ENCODE results near the gene TMEM141. TPM values are rescaled to one million over a fixed set of nuclear protein-coding genes. Genes with fewer than 3 reads are reported as not detected.
"Not testable (repeated sequence)": the region's sequence is repeated elsewhere in the genome, so short reads cannot be mapped to it uniquely, and the experiment has no call there.

Gene TMEM141
- total and polyA plus RNA-seq, 5 donors: 73.6 to 158 (median 102) TPM

DNA sequence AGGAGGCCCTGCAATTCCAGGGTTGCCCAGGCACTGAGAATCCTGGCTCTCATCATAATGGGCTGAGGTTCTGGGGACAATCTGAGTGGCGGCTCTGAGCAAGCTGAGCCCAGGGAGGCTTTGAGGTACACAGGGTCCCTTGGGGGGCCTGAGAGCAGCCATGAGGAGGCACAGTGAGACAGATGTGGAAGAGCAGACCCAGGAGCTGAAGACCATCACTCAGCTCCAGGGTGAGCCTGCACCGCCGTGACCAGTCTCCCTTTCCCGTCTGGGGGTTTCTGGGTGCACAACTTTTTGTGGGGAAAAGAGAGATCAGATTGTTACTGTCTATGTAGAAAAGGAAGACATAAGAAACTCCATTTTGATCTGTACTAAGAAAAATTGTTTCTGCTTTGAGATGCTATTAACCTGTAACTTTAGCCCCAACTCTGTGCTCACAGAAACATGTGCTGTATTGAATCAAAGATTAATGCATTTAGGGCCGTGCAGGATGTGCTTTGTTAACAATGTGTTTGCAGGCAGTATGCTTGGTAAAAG, 5.2 kb downstream of the TMEM141 start, which contains the start of gene CCDC183:
Gene CCDC183, plus strand, starts transcription at position 101 of the 537 bp plus-strand sequence. Its CDS starts 60 bp downstream, at position 161.
- H3K4me1 ChIP-seq (ENCODE audit: control insufficient read depth, insufficient read depth, low read length): peaks cover 5% of the 10 kb centered on the region

DNA sequence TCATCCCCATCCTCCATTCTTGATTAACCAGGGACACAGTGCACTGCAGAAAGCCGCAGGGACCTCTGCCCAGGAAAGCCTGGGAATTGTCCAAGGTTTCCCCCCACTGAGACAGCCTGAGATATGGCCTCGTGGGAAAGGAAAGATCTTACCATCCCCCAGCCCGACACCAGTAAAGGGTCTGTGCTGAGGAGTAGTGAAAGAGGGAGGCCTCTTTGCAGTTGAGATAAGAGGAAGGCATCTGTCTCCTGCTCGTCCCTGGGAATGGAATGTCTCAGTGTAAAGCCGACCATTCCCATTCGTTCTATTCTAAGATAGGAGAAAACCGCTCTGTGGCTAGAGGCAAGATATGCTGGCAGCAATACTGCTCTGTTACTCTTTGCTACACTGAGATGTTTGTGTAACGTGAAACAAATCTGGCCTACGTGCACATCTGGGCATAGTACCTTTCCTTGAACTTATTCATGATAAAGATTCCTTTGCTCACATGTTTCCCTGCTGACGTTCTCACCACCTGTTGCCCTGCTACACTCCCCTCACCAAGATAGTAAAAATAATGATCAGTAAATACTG, 5.7 kb downstream of the TMEM141 start:
- not testable (repeated sequence) for H3K27me3 ChIP-seq (ENCODE audit: control insufficient read depth, insufficient read depth); ATAC-seq; H3K4me1 ChIP-seq (ENCODE audit: control insufficient read depth, insufficient read depth, low read length); H3K9me3 ChIP-seq (ENCODE audit: control insufficient read depth, low read length); H3K4me3 ChIP-seq (ENCODE audit: low read length)
- 9% methylated on average over 10 of the region's 10 CpGs for WGBS
- intact Hi-C loops (cut with DNase I): loop anchor here in 1 of 4 donors (10.0 kb wide), 1 partner anchor 148 kb away; the partner anchor contains the start of genes C8G and FBXW5
- DNase-seq: peak in 1 of 3 donors; percentile 72
- peak overlapping the region; percentile 43 for H3K27ac ChIP-seq (ENCODE audit: low read length)

More for the DNA sequence above, 5.2 kb downstream of the TMEM141 start, which contains the start of gene CCDC183:
- intact Hi-C loops (cut with DNase I): loop anchor here in 1 of 4 donors (10.0 kb wide), 1 partner anchor 148 kb away; the partner anchor contains the start of genes C8G and FBXW5
- Histone ChIP-seq H3K27me3 (ENCODE audit: control insufficient read depth, insufficient read depth) (no peaks in the 10 kb centered on the region), H3K27ac (ENCODE audit: low read length) (peak within 1 kb of the TSS; percentile 43), H3K9me3 (ENCODE audit: control insufficient read depth, low read length) (no peaks in the 10 kb centered on the region), H3K4me3 (ENCODE audit: low read length) (no peak within 1 kb of the TSS)
- ATAC-seq (no peak), DNase-seq (no peak)
- WGBS: 29% methylated on average over 5 of the region's 5 CpGs

DNA sequence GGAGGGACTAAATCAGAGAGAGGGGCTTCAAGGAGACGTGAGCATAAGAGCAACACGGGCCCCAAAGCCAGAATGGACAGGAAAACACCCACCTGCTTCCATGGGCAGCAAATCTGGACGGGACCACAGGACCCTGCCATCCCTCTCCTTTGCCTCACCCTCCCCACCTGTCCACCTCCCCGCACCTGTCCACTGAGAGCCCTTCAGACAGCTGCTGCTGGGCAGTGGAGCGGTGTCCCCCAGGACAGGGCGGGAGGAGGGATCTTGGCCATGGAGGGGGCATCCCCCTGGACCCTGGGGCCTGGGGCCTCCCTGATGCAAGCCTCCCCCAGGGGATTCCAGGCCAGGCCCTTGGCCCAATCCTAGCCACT, 7.5 kb downstream of the TMEM141 start:
- DNase-seq (no peak), ATAC-seq (peak; percentile 0 to 5)
- Histone ChIP-seq H3K4me3 (ENCODE audit: low read length) (no peak overlapping the region), H3K9me3 (ENCODE audit: control insufficient read depth, low read length) (no peaks in the 10 kb centered on the region), H3K27ac (ENCODE audit: low read length) (no peak overlapping the region), H3K4me1 (ENCODE audit: control insufficient read depth, insufficient read depth, low read length) (peaks cover 5% of the 10 kb centered on the region), H3K27me3 (ENCODE audit: control insufficient read depth, insufficient read depth) (no peaks in the 10 kb centered on the region)
- 83% methylated on average over 6 of the region's 6 CpGs for WGBS
- intact Hi-C loops (cut with DNase I): loop anchor here in 1 of 4 donors (10.0 kb wide), 1 partner anchor 146 kb away; the partner anchor contains the start of genes C8G and FBXW5

DNA sequence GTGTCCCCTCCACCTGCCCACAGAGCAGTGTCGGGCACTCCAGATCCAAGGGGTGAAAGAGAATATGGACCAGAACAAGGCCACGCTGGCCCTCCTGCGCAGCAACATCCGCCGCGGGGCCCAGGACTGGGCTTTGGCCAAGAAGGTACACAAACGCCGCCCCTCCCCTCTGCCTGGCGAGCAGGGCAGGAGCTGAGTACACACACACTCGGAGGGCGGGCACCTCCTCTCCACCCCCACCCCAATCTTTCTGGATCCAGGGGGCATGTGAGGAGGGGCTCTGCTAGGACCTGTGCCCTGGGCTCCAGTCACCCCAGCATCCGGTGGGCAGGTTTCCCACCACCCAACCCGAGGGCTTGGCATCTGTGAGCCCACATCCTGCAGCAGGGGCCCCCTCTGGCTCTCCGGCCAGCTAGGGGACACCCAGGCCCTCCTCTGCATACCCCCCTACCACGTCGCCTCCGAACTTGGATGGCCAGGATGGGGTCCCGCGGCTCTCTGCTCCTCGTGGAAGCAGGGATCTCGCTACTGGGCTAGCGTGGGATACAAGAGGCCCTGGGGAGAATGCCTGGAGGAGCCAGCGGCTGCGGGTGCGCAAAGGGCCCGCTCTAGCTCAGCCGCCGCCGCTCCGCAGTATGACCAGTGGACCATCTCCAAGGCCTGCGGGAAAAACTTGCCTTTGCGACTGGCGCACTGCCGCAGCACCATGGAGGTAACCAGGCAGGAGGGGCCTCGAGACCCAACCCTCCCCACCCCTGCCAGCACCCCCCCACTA, 8.1 kb downstream of the TMEM141 start:
- Histone ChIP-seq H3K4me3 (ENCODE audit: low read length) (peak overlapping the region; percentile 1), H3K4me1 (ENCODE audit: control insufficient read depth, insufficient read depth, low read length) (peaks cover 5% of the 10 kb centered on the region)

DNA sequence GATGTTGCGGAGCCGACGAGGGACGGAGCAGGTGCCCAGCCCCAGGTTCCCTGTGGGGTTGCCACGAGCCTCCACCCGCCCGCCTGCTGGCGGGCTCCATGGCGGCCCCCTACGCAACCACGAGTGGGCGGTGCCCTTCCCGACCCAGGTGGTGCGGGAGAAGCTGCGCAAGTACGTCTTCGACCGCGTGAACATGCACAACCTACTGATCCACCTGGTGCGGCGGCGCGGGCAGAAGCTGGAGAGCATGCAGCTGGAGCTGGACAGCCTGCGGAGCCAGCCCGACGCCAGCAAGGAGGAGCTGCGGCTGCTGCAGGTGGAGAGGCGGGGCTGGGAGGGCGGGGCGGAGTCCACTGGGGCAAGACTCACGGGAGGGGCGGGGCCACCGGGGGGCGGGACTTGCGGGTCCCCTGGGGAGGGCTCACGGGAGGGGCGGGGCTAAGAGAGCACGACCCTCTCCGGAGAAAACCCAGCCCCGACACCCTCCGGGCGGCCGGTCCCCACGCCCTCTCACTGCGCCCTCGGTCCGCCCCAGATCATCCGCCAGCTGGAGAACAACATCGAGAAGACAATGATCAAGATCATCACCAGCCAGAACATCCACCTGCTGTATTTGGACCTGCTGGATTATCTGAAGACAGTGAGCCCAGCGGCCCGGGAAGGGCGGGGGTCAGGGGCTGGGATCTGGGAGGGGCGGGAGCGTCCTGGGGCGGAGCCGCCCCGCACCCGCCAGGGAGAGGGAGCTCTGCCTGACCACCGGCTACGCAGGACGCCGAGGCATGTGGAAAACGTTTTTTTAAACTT, 8.9 kb downstream of the TMEM141 start:
- no peaks in the 10 kb centered on the region for H3K27me3 ChIP-seq (ENCODE audit: control insufficient read depth, insufficient read depth)
- peak; percentile 73 to 74 for ATAC-seq
- no peaks in the 10 kb centered on the region for H3K9me3 ChIP-seq (ENCODE audit: control insufficient read depth, low read length)
- 1% methylated on average over 63 of the region's 63 CpGs for WGBS
- H3K4me1 ChIP-seq (ENCODE audit: control insufficient read depth, insufficient read depth, low read length): peaks cover 5% of the 10 kb centered on the region
- H3K4me3 ChIP-seq (ENCODE audit: low read length): peak overlapping the region; percentile 45
- peak overlapping the region; percentile 13 for H3K27ac ChIP-seq (ENCODE audit: low read length)
- DNase-seq: peak; percentile 82 to 94 (median 92)
- intact Hi-C loops (cut with DNase I): loop anchor here in 2 of 4 donors (5.0 to 10.0 kb wide), 2 partner anchors 57 to 145 kb away; partner anchors contain the start of genes C8G (in 1 of the 2) and FBXW5 (in 1 of the 2)

More for the DNA sequence above, 8.1 kb downstream of the TMEM141 start:
- Histone ChIP-seq H3K9me3 (ENCODE audit: control insufficient read depth, low read length) (no peaks in the 10 kb centered on the region), H3K27me3 (ENCODE audit: control insufficient read depth, insufficient read depth) (no peaks in the 10 kb centered on the region), H3K27ac (ENCODE audit: low read length) (no peak overlapping the region)
- intact Hi-C loops (cut with DNase I): loop anchor here in 1 of 4 donors (10.0 kb wide), 1 partner anchor 146 kb away; the partner anchor contains the start of genes C8G and FBXW5
- DNase-seq (peak in 2 of 3 donors; percentile 62 to 73), ATAC-seq (peak; percentile 2 to 13)
- WGBS: 15% methylated on average over 35 of the region's 35 CpGs

DNA sequence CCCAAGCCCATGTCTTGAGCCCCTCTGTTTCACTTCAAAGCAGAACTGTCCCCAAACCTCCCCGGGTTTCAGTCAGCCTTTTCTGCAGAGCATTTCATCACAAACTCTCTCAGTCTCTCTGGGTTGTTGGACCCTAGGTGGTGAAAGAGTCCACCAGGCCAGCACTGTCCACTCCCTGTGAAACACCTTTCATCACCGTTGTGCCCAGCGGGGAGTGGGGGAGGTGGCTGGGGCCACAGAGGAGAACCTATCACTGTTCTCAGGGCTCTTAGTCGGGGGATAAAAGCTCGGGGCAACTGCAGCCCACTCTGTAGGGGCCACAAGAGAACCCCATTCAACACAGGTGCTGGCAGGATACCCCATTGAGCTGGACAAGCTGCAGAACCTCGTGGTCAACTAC, 11.2 kb downstream of the TMEM141 start:
- H3K9me3 ChIP-seq (ENCODE audit: control insufficient read depth, low read length): no peaks in the 10 kb centered on the region
- H3K4me1 ChIP-seq (ENCODE audit: control insufficient read depth, insufficient read depth, low read length): no peaks in the 10 kb centered on the region
- no peak overlapping the region for H3K27ac ChIP-seq (ENCODE audit: low read length)
- intact Hi-C loops (cut with DNase I): loop anchor here in 1 of 4 donors (5.0 kb wide), 1 partner anchor 55 kb away; no protein-coding TSS in a partner anchor
- 71% methylated on average over 6 of the region's 6 CpGs for WGBS
- ATAC-seq: no peak
- no peak overlapping the region for H3K4me3 ChIP-seq (ENCODE audit: low read length)
- no peaks in the 10 kb centered on the region for H3K27me3 ChIP-seq (ENCODE audit: control insufficient read depth, insufficient read depth)
- DNase-seq: no peak

DNA sequence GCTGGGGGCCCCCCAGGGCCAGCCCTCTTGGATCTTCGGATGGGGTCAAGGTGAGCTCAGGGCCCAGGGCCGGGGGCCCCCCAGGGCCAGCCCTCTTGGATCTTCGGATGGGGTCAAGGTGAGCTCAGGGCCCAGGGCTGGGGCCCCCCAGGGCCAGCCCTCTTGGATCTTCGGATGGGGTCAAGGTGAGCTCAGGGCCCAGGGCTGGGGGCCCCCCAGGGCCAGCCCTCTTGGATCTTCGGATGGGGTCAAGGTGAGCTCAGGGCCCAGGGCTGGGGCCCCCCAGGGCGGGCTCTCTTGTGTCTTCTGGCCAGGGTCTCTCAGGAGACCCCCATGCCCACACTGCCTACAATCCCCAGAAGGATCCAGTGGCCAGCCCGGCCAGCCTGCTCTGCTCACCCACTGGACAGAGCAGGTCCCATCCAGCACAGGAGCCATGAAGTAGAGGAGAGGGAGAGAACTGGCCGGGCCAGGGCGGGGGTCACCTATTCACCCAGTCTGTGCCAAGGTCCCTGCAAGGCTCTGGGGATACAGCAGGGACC, 11.9 kb downstream of the TMEM141 start:
- not testable (repeated sequence) for H3K27me3 ChIP-seq (ENCODE audit: control insufficient read depth, insufficient read depth)

DNA sequence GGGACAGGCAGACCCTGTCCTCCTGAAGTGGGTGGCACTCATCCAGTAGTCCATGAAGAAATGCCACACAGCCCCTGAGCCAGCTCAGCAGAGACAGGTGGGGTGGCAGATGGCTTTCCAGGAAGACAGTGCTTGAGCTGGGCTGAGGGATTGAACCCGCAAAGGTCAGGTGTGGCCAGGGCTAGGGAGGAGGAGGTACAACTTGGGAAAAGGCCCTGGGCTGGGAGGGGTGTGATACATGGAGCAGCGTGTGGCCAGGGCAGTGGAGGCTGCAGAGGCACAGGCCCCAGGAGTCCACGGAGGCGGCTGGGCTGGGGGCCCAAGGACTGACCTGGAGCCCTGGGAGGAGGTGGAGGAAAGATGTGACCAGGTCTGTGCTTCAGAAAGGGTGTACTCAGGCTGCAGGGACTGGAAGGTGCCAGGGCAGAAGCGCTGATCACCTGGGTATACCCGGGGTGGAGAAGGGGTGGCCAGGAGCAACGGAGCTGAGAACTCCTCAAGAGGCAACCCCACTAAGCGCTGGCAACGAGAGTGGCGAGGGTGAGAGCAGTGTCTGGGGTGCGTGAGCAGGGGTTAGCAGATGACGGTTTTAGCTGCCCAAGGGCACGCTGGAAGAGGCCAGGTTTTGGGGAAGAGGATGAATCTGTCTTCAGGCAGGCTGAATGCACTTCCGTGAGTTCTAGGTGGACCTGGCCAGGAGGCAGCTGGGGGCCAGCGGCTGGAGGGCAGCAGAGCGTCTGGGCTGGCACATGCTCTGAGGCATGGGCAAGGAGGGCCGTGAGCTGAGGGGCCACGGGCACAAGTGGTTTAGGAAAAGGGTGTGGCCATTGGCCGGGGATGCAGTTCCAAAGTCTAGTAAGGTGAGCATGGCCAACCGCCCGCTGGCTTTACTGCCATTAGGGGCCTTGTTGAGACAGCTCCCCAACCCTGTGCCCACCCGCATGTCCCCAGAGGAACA, 12.7 kb downstream of the TMEM141 start:
- 97% methylated on average over 22 of the region's 22 CpGs for WGBS
- no peaks in the 10 kb centered on the region for H3K4me1 ChIP-seq (ENCODE audit: control insufficient read depth, insufficient read depth, low read length)
- no peak overlapping the region for H3K27ac ChIP-seq (ENCODE audit: low read length)
- H3K9me3 ChIP-seq (ENCODE audit: control insufficient read depth, low read length): no peaks in the 10 kb centered on the region
- H3K4me3 ChIP-seq (ENCODE audit: low read length): no peak overlapping the region
- intact Hi-C loops (cut with DNase I): loop anchor here in 1 of 4 donors (5.0 kb wide), 1 partner anchor 53 kb away; no protein-coding TSS in a partner anchor
- DNase-seq (peak in 1 of 3 donors; percentile 42), ATAC-seq (no peak)
- no peaks in the 10 kb centered on the region for H3K27me3 ChIP-seq (ENCODE audit: control insufficient read depth, insufficient read depth)

More for the DNA sequence above, 11.9 kb downstream of the TMEM141 start:
- 92% methylated on average over 7 of the region's 9 CpGs for WGBS
- H3K9me3 ChIP-seq (ENCODE audit: control insufficient read depth, low read length); ATAC-seq; H3K4me3 ChIP-seq (ENCODE audit: low read length); H3K27ac ChIP-seq (ENCODE audit: low read length); H3K4me1 ChIP-seq (ENCODE audit: control insufficient read depth, insufficient read depth, low read length); DNase-seq: not testable (repeated sequence)
- intact Hi-C loops (cut with DNase I): loop anchor here in 1 of 4 donors (5.0 kb wide), 1 partner anchor 54 kb away; no protein-coding TSS in a partner anchor

DNA sequence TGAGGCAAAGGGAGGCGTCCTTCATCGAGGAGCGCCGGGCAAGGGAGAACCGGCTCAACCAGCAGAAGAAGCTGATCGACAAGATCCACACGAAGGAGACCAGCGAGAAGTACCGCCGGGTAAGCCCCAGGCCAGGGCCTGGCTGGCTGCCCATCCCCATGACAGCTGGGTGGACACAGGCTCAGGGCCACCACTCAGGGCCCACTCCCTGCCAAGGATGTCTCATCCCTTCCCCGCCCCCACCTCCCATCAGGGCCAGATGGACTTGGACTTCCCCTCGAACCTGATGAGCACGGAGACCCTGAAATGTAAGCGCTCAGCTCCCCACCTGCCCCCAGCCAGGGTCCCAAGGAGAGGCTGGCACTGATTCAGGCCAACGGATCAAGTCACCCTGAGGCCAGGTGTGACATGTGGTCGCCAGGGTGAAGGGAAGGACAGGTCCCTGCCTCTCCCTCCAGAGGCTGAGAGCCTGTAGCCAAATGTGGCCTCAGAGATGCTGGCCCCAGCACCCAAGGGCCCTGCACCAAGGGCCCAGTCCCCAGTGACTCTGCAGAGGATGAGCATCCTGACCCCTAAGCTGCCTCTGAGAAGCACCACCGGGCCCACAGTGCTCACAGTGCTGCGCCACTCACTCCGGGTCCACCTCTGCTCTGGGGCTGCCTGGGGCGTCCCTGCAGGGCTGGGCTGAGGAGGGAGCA, 13.5 kb downstream of the TMEM141 start:
- ATAC-seq: no peak
- peak in 2 of 3 donors; percentile 56 to 60 for DNase-seq
- 89% methylated on average over 20 of the region's 20 CpGs for WGBS
- Histone ChIP-seq H3K9me3 (ENCODE audit: control insufficient read depth, low read length) (no peaks in the 10 kb centered on the region), H3K4me1 (ENCODE audit: control insufficient read depth, insufficient read depth, low read length) (no peaks in the 10 kb centered on the region), H3K27ac (ENCODE audit: low read length) (no peak overlapping the region), H3K4me3 (ENCODE audit: low read length) (no peak overlapping the region), H3K27me3 (ENCODE audit: control insufficient read depth, insufficient read depth) (no peaks in the 10 kb centered on the region)
- intact Hi-C loops (cut with DNase I): loop anchor here in 1 of 4 donors (5.0 kb wide), 1 partner anchor 53 kb away; no protein-coding TSS in a partner anchor
